OCI-LY1 (cell line): ENCODE results near the gene RHEBL1.

ENCODE experiments used
- CTCF ChIP-seq: fragments of 200-600 bp; sonication (generic), shearing (Covaris generic); IDR thresholded peaks from 2 replicates; pipeline ENCODE4 v1.5.1; 2017; ENCODE audit warnings: mild to moderate bottlenecking, antibody characterized with exemption, low read length, moderate library complexity, mixed read lengths
- EZH2 ChIP-seq: fragments of 200-600 bp; sonication (generic), shearing (Covaris generic); IDR thresholded peaks from 2 replicates; pipeline ENCODE4 v1.8.0; 2017; ENCODE audit warnings: borderline replicate concordance, mixed run types, mild to moderate bottlenecking, antibody characterized with exemption, low read length, moderate library complexity, mixed read lengths

- TF ChIP-seq CTCF (no peak), EZH2 (no peak)
Measured at GRCh38 chr12:49031573-49032161, 38.1 kb downstream of the RHEBL1 start.
